GM19324 (cell line): ENCODE results near the gene R3HDM2.

Experiments
- ATAC-seq: cut with Tn5 transposase; IDR thresholded peaks from one replicate; pipeline ENCODE4 v1.9.1; 2021; ENCODE audit warnings: mild to moderate bottlenecking, moderate library complexity; ENCODE audit not compliant: unreplicated experiment, low FRiP score

Gene R3HDM2

DNA sequence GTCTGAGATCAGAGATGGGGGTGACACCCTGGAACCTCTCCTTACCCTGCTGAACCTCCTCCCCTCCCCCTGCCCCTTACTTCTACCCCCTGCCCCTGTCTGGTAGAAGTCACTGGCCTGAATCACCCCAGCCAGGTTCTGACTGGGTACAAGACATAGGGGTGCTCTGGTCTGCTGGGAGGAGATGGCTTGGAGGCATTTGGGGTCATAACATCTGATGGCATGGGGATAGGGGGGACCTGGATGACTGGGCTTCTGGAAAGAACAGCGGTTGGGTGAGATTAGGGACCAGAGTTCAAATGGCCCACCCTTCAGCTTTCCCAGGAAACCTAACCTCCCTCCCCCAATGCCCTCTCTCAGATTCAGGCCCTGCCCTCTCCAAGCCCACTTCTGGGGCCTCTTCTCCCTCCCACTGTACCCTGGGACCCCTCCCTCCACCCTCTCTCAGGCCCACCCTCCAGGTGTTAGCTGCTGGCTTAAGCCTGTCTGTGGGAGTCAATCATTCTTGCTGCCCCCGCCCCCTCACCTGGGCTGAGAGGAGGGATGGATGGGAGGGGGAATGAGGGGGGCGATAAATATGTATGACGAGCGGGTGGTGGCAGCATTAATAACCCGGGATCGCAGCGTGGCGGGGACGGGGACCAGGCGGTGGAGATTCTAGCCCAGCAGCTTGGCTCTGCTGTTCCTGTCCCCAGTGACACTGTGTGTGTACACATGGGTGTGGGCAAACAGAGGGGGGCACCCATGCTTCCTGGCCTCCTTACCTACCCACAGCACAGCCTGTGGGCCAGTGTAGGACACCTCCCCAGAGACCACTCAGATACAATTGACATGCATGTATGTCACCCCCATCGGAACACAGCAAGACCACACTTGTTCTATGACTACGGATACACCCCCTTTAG is 208.3 kb downstream of the R3HDM2 start:
- no peak for ATAC-seq

DNA sequence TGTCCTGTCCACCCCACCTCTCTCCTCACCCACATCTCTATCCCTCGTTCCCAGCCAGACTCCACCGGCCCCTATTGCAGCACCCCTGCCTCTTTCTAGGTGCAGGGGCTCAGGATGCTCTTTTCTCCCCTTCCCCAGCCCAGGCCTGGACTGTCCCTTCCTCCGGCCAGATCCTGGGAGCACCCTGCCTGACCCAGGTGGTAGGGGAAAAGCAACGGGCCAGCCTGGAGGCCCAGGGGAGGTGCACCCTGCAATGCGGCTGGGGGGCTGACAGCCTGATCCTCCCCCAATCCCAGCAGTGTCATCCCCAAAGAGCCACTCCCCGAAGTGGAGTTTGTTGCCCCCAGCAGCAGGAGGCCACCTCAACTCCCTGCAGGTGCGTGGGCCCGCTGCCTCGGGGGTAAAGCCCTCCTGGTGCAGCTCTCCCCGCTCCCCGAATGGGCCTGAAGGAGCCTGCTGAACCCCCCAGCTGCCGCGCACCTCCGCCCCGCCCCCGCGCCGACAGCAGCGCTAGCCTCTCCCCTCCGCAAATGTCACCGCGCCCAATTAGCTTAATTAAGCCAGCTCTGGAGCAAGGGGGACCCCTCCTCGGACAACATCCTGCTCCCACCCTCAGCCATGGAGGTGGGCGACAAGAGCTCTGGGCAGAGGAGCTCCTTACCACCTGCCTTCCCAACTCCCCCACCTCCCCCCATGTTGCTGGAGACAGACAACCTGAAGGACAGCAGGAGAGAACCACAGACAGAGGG is 209.5 kb downstream of the R3HDM2 start:
- ATAC-seq: no peak

DNA sequence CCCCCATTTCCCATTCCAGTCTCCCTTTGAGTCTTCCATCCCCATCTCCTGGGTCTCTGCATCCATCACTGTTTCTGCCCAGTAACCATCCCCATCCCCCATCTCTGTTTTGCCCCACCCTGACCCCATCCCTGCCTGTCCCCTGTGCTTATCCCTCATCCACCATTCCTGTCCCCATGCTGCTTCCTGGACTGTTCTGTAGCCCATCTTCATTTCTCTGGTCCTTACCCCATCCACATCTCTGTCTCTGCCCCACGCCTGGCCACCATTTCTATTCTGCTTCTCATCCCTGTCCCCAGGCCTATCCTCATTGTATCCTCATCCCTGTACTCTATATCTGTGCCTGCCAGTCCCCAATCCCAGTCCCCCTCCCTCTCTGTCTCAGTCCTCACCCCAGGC is 210.1 kb downstream of the R3HDM2 start:
- no peak for ATAC-seq

- ATAC-seq: no peak
These were observed 210.7 kb downstream of the R3HDM2 start for GRCh38 chr12:57219993-57220754.

- no peak for ATAC-seq
These were observed 211.4 kb downstream of the R3HDM2 start for GRCh38 chr12:57219205-57219992.

- ATAC-seq: no peak
These were observed 212.6 kb downstream of the R3HDM2 start for GRCh38 chr12:57218030-57218853.

DNA sequence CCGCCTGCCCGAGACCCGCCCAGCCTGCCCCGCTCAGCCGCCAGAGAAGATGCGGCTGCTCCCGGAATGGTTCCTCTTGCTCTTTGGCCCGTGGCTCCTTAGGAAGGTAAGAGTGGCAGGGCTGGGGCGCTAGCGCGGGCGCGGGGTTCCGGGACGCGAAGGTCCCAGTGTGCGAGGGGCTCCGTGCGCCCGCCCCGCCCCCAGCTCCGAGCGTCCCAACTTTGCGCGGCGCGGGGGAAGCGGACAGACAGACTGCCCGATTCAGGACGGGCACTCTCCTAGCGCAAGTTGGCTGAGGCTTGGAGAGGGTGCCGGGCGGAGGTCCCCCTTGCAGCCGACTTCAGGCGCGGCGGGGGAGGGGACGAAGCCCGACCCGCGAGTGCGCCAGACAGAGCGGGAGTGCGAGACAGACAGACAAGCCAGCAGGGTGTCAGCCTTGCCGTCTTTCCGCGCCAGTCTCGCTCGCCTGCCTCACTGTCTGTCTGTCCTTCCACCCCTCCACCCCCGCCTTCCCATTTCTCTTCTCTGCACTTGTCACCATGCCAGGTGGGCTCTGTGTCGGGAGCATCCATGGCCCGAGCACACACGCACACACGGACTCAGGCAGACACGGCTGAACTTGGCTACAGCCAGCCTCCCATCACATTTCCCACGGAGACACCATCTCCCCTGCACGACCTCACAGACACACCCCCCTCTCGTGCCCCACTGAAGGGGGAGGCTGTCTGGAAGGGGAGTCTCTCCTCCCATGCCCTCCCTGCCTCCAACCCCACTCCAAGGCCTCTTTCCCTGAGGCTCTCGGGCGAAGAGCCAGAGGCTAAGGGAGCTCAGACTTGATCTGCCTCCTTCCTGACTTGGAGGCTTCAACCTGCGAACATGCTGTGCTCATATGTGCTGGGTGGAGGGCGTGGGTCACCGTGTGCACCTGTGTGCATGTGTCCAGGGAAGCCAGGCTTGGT is 213.6 kb downstream of the R3HDM2 start:
- ATAC-seq: no peak

DNA sequence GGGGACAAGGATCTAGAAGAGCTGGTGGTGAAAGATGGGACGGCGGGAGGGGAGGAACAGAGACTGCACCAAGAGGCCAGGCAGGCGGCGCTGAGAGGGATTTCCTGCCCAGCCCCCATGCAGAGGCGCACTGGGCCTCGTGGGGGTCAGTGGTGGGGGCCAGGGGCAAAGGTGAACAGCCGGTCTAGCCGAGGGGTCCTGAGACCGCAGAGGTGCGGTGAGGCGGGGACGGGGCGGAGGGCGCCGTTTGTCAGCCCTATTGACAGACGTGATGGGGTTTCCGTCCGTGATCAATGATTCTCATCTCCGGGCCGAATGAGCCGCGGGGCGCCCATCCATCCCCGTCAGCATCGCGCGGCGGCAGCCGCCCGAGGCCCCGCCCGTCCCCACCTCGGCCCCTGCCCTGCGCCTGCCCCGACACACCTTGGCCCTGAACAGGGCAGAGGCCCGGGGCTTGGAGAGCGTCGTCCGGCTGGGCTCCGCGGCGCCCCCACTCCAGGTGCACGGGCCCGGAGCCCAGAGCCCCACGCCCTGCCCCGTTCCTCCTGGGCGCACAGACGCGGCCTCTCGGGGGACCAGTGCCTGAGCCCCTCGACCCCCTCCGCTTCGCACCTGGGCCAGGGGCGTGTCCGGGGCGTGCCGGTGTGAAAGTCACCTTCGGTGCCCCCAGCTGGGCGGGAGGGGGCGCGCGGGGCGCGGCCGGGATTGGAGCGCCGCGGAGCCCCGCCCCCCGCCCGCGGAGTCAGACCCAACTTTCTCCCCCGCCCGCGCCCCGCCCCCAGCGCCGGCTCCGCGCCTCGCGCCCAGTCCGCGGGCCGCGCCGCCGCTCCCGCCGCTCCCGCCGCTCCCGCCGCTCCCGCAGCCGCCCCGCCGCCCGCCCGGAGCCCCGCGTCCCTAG is 214.6 kb downstream of the R3HDM2 start, which contains the start of gene NXPH4:
TSS of gene NXPH4 (plus strand) at position 781 of the 898 bp plus-strand sequence. CDS start 176 bp downstream, outside the sequence.
- no peak for ATAC-seq

DNA sequence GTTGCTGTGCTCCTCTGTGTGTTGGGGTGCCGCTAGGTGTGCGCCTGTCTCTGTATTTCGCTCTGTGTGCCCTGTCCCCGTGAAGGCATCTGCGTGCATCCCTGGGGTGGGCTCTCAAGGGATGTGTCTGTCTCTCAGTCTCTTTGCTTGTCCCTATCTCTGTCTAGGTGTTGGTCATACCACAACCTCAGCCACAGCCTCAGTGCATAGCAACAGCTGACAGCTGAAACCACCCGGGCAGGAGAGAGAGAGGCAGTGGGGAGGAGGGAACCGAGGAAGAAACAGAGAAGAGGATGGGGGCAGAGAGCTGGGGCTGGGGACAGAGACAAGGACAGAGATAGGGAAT is 215.2 kb downstream of the R3HDM2 start:
- ATAC-seq: no peak

- ATAC-seq: no peak
These were observed 215.8 kb downstream of the R3HDM2 start for GRCh38 chr12:57215065-57215464.

GRCh38 chr12:57214398-57214781 is 216.5 kb downstream of the R3HDM2 start:
- ATAC-seq: no peak

GRCh38 chr12:57213763-57214397 is 217.0 kb downstream of the R3HDM2 start:
- ATAC-seq: no peak

GRCh38 chr12:57213058-57213715 is 217.7 kb downstream of the R3HDM2 start:
- ATAC-seq: no peak

- ATAC-seq: no peak
These were observed 218.2 kb downstream of the R3HDM2 start for GRCh38 chr12:57212701-57213057.

DNA sequence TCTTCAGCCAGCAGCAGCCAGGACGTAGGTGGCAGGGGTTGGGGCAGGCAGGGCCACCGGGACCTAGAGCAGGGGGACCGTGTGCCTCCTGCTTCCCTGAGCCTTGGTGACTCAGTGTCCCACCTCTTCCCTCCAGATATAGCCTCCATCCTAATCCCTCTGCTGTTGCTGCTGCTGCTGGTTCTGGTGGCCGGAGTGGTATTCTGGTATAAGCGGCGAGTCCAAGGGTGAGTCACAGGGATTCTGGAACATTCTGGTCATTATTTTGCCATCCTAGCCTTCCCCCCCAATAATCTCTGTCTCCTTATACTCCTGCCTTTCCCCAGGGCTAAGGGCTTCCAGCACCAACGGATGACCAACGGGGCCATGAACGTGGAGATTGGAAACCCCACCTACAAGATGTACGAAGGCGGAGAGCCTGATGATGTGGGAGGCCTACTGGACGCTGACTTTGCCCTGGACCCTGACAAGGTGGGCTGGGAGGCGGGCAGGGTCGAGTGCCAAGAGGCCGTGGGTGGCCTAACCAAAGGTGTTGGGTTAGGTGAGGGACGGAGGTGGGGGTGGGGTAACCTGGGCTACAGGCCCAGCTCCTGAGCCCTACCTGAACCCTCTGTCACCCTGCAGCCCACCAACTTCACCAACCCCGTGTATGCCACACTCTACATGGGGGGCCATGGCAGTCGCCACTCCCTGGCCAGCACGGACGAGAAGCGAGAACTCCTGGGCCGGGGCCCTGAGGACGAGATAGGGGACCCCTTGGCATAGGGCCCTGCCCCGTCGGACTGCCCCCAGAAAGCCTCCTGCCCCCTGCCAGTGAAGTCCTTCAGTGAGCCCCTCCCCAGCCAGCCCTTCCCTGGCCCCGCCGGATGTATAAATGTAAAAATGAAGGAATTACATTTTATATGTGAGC is 218.8 kb downstream of the R3HDM2 start:
- no peak for ATAC-seq
